NCI-H524 treated with DMSO at 0.1 percent for 48 hours (cell line): Measurements from ENCODE around the gene FBXW2.
A peak's percentile ranks its signal among the peaks of the same experiment; 100 is the strongest.
"Not testable (repeated sequence)": the region's sequence is repeated elsewhere in the genome, so short reads cannot be mapped to it uniquely, and the experiment has no call there.

Source experiments
- DNase-seq: peaks from one replicate; lab custom pipeline; 2025; lab: John Stamatoyannopoulos, UW

FBXW2 gene, protein sequence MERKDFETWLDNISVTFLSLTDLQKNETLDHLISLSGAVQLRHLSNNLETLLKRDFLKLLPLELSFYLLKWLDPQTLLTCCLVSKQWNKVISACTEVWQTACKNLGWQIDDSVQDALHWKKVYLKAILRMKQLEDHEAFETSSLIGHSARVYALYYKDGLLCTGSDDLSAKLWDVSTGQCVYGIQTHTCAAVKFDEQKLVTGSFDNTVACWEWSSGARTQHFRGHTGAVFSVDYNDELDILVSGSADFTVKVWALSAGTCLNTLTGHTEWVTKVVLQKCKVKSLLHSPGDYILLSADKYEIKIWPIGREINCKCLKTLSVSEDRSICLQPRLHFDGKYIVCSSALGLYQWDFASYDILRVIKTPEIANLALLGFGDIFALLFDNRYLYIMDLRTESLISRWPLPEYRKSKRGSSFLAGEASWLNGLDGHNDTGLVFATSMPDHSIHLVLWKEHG

DNA sequence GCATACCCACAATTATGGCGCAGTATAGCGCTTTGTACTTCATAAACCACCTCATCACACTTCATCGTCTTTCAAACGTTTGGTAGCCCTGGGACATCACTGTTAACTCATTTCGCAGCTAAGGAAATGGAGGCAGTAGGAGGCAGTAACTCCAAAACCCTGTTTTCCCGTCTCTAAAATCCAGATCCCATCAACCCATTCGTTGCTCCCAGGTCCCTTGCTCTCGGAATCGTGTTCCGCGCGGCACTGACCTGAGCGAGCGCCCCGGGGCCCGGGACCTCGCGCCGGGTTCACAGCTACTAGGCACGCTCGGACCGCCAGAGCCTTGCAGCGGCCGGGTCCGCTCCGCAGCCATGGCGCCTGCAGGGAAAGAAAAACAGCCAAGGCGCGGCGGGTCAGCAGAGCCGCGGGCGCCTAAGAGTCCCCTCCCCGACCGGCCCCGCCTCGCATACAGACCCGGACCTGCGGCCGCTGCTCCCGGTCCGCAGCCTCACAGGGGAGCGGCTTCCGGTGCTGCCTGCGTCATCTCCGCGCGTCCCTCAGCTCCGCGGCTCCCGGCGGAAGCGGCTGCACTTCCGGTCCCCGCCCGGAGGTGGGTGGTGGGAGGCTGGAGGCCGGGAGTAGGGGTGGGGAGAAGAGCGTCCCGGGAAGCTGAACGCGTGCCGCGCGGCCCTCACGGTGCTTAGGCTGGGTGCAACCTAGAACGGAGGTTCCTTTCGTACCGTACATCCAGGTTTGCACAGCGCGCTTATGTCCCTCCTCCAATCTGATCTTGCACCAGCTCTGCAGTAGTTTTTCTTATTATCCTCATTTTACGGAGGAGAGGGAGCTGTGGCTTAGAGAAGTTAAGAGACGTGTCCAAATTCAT is at the start of gene FBXW2:
Gene FBXW2, minus strand, starts transcription at position 519 of the 868 bp plus-strand sequence. CDS start 5,158 bp downstream, outside the sequence.
- DNase-seq: peak; percentile 70

DNA sequence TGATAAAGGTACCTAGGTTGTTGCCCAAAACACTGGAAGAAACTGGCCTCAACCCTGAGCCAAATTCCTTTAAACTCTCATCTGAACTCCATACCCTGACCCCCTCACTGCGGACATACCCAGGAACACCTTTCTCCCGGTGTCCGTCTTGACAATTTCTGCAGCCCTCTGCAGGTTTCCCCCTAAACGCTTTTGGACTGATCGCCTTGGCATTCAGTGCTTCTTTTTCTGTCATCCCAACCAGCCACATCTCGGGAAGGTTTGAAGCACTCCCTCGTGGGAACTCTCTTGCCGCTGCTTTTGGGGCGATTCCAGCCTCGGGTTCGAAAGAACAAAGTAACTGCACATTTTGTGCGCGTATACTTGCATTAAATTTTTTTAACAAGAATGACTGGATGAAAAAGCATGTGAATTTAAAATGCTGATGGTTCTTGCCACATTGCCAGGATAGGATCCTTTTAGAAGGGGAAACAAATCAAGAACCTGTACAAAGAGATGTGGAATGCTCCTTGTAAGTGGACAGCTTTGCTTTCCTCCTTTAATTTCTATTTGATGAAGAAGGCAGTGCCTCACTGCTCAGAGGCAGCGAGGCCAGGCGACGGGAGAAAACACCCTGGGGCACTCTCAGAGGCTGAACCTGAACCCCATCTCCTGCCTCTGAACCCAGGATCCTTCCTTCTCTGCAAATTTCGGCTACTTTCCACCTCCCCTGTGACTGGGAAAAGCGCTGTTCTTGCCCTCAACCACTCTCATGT is 48.9 kb upstream of the FBXW2 start:
- no peak for DNase-seq

DNA sequence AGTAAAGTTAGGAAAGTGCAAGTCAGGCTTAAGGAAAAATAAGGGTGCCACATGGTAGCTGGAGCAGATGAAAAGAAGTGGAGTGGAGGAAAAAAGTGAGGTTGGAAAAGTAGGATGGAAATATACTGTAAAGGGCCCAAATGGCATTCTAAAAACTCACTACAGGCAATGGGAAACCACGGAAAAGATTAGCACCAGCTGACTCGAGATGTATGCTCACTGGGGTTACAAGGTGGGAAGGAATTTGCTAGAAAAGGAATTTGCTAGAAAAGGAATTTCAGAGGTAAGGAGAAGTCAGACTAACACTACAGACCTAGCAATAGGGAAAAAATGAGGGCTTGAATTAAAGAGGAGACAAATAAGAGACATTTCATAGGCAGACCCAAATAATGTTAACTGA is 45.9 kb upstream of the FBXW2 start:
- DNase-seq: no peak

DNA sequence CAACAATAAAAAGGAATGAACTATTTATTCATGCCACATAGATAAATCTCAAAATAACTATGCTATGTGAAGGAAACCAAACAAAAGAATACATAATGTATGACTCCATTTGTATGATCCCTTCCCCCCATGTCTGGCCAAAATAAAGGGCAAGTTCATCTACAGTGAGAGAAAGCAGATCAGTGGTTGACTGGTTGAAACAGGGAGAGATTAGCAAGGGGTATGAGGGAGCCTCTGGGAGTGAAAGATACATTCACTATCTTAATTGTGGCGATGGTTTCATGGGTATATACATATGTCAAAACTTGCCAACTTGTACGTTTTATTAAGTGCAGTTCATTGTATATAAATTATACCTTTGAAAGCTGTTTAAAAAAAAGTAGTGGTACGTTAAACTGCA is 44.7 kb upstream of the FBXW2 start:
- no peak for DNase-seq

DNA sequence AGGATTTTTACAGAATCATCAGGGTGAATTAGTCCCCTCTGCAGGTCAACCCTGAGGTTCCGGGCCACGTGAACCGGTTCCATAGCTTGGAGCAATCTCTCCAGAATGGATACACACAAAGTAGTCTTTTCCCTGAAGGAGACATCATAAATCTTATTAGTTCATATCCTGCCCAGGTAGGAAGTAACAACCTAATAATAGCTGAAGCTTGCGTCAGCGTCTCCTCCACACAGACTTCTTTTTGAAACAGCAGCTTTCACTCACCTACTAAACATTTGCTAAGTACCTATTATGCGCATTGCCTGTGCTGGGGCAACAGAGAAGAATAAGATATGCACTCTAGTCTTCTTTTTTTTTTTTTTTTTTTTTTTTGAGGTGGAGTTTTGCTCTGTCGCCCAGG is 40.1 kb upstream of the FBXW2 start:
- DNase-seq: no peak

DNA sequence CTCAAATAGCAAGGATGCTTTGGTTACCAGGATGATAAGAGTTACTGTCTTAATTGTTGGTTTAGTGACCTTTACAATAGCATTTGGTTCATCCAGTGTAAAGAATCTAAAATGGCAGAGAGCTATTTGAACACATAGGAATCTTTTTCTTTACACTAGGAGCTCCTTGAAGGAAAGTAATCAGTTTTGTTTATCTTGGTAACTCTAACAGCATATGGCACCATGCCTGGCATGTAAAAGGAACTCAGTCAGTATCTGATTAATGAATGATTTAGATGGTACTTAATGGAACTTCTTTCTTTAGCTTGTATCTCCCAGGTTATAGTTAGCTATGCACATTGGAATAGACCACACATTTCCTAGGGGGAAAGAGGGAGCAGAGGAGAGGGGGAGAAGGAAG is 39.6 kb upstream of the FBXW2 start:
- no peak for DNase-seq

DNA sequence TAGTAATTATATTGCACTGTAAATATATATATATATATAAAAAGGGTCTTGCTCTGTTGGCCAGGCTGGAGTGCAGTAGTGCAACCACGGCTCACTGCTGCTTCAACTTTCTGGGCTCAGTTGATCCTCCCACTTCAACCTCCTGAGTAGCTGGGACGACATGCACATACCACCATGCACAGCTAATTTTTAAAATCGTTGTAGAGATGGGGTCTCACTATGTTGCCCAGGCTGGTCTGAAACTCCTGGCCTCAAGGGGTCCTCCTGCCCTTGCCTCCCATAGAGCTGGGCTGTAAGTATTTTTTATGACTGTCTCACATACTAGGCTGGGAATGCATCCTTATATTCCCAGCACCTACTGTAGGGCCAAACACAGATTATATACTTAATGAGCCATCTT is 37.6 kb upstream of the FBXW2 start:
- no peak for DNase-seq

DNA sequence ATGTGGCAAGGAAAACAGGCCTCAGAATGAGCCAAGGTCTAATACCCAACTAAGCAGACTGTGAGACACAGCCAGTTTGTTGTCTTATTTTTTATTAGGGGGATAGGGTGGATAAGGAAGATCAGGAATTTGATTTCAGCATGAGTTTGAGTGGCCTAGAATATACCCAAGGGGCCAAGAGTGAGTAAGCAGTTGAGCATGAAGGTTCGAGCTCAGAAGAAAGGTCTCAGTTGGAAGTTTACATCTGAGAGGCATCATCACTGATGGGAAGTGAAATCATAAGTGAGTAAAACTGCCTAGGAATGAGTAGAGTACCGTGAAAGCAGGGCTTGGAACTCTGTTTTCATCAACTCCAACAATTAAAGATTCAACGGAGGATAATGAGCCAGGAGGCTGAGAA is 36.9 kb upstream of the FBXW2 start:
- DNase-seq: no peak

DNA sequence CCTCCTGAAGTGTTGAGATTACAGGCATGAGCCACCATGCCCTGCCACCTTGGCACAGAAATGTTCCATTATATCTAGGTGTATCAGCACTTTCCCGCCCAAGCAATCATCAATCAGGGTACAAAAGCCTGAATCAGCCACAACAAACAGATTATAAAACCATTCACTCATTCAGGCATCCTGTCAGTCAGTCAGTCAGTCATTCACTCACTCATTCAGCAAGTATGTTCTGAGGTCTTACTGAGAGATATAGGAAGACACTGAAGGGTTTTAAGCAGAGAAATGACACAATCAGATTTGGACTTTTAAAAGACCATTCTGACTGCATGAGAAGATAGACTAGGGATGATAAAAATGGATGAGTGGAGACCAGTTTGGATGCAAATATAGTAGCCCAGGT is 36.4 kb upstream of the FBXW2 start:
- no peak for DNase-seq

DNA sequence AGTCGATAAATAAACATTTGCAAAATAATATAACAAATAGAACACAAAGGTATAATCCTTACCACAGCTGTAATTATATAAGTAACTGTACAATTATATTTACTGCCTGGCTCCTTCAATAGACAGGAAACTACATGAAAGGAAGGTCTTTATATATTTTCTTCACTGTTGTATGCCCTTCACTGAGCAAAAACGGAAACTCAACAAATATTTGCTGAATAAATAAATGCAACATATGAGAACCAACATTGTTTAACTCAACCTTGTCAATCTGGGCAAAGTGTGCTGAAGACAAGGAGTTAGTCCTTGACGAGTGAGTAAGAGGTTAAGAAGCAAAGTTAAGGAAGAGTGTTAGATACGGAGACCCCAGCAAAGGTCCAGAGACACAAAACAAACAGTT is 26.9 kb upstream of the FBXW2 start:
- no peak for DNase-seq

DNA sequence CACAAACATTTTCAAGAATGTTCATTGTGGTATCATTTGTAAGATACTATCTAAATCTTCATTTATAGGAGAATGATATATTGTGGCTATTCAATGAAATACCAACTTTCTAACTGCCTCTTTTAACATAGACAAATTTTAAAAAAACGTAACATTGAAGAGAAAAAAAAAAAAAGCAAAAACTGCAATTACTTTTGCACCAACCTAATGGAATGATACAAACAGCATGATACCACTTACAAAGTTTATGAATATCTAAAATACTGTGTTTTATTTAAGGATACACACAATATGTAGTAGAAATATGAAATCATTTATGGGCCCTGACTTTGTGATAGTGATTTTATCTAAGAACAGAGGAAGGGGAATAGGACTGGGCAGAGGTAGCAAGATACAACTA is 25.4 kb upstream of the FBXW2 start:
- DNase-seq: no peak

DNA sequence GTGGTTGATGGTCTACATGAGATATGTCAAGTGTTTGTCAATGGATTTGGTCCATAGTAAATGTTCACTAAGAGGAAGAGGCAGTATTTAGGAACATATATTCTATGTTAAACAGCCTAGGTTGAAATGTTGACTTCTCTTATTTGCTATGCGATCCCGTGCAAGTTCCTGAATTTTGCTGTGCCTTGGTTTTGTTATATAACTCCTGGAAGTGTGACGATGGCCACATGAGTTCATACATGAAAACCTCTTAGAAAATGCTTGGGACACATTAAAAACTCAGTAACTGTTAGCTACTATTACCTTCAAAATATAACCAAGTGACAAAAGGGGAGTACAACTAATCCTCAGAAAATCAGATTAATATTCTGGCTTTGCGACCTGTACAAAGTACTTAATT is 21.9 kb upstream of the FBXW2 start:
- no peak for DNase-seq

DNA sequence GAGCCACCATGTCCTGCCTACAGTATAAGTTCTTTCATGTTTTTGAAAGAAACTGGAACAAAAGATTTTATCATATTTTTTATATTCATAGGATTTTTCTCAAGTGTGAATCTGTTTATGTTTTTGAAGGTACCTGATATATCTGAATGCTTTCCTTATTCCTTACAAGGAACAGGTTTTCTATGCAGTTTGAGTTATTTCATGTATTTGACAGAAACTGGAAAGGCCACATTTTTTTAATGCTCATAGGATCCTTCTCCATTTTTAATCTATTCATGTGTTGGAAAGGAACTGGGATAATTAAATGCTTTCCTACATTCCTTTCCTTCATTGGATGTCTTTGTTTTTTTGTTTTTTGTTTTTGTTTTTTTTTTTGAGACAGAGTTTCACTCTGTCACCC is 15.7 kb upstream of the FBXW2 start:
- no peak for DNase-seq

DNA sequence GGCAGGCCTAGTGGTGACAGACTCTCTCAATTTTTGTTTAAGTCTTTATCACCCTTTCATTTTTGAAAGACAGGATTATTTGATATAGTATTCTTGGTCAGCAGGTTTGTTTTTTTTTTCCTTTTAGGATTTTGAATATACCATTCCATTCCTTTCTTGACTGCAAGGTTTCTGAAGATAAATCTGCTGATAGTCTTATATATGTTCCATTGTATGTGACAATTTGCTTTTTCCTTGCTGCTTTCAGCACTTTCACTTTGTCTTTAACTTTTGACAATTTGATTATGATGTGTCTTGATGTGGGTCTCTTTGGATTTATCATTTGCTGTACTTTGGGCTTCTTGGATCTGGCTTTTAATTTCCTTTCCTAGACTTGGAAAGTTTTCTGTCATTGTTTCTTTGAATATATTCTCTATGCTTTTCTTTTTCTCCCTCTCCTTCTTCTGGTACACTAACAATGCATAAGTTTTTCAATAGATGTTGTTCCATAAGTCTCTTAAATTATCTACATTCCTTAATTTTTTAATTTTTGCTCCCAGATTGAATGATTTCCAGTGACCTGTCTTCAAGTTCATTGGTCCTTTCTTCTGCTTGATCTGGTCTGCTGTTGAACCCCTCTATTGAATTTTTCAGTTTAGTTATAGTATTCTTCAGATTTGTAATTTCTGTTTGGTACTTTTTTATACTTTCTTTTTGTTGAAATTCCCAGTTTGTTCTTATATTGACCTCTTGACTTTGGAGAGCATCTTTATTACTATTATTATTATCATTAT is 14.6 kb upstream of the FBXW2 start:
- no peak for DNase-seq

DNA sequence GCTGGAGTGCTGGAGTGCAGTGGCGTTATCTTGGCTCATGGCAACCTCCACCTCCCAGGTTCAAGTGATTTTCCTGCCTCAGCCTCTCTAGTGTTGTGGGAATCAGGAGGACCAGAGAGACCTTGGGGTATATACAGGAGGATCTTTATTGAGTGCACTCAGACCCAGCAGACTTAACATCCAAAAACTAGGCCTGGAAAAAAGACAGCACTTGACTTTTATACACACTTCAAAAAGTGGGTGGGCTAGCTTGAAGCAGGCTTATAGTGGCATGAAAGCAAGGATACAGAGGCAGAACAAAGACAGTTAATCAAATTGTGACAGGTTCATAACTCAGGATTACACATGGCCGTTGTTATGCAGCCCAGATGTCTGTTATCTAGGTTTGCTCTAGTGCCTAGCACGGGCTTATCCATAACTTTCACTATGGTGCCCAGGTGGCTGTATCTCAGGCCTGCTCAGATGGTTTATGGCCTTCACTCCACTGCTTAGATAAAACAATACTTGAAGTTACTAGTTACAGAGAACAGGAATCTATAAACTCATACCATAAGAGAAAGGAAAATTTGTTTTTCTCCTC is 11.7 kb upstream of the FBXW2 start:
- DNase-seq: not testable (repeated sequence)

DNA sequence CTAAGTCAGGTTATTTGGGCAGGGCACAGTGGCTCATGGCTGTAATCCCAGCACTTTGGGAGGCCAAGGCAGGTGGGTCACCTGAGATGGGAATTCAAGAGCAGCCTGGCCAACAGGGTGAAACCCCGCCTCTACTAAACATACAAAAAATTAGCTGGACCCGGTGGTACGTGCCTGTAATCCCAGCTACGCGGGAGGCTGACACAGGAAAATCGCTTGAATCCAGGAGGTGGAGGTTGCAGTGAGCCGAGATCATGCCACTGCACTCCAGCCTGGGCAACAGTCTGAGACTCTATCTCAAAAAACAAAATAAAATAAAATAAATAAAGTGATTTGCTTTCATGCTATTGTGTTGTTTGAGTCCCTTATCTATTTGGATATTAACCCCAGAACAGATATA is 8.2 kb upstream of the FBXW2 start:
- no peak for DNase-seq

DNA sequence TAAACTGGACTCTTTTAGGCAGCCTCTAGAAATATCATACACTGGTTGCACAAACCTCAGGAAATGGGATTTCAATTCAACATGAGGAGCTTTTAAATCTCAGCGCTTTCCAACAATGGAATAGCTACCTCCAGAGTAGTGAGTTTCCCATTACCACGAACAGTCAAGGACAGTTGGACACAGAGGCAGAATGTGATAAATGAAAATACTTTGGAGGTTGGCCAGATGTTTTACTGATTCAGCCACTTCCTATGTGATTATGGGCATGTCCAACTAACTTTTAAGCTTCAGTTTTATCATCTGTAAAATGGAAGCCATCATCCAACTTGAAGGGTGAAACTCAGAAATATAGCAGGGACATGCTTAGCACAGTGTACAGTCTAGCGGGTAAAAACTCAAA is 2.1 kb downstream of the FBXW2 start:
- no peak for DNase-seq

DNA sequence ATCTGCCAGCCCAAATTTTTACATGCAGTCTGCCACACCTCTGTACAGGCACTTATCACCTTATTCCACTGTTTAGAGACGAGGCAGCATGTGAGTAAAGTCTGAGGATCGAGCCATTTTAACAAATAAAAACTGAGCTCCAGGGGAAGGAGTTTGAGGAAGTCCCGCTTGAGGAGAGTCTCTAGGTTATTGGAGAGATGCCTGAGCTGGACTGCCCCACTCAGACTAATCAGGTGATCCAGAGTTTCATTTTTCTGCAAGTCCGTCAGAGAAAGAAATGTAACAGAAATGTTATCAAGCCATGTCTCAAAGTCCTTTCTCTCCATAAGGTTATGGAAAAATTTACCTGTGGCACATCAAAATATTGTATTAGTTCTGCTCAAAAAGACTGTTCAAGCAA is 5.3 kb downstream of the FBXW2 start:
- DNase-seq: no peak

DNA sequence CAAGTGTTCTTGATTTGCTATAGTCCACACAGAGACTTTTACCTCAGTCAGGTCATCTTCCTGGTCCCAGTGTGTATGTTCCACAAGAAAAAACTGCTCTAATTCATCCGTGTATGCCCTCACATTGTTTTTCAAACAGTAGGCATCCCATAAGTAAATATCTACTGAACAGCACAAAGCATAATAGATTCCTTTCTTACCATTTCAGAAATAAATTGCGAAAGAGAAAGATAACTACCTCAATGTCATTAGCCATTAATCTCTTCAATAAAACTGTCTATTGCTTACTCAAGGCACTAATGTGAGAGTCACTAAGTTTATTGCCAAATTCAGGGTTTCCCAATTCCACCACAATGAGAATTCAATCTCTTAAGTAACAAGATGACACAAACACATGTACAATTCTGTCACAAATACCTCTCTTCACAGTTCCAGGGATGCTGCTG is 9.6 kb downstream of the FBXW2 start:
- no peak for DNase-seq

DNA sequence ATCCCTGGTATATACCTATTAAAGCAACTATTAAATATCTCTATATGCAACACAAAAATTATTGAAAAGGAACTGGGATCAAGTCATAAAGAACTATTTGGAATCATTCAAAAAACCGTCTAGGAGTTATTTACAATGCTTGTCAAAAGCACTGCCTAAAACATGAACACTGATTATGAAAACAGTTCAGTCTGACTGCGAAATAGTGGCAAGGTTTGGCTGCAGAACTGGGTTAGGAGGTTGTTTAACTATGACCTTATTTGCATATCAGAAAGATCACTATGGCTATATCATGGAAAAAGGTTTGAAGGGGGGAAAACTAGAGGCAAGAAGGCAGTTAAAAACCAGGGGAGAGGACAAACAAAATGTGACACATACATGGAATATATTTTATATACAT is 12.0 kb downstream of the FBXW2 start:
- DNase-seq: no peak

DNA sequence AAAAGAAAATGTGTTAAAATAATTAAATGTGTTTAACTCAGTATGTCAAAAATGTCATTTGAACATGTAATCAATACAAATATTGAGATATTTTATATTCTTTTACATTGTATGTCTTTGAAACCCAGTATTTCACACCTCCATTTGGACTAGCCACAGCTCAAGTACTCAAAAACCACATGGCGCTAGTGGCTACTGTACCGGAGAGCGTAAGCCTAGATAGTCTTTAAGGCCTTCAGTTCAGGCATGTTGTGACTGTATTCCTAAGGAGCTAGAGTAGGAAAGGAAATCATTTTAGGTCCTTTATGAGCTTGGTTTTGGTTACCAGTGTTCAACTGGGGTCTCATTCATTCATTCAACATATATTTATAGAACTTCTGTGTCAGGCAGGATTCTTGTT is 12.8 kb downstream of the FBXW2 start:
- DNase-seq: no peak
